Astrocyte (in vitro differentiated cells and primary cell): ENCODE measurements around the gene C18orf63. TPM values are rescaled to one million over a fixed set of nuclear protein-coding genes. Genes with fewer than 3 reads are reported as not detected.

Source experiments
- DNase-seq: peaks from one replicate; pipeline ENCODE4 v3.0.0-alpha.2; 2010; ENCODE audit warnings: low read depth
- FAIRE-seq: peaks from 2 replicates; lab custom pipeline; 2011; peaks lifted over from hg19 to GRCh38; lab: Jason Lieb, UNC
- H2AFZ ChIP-seq: 2 replicates; pipeline ENCODE4 v1.6.0; 2012; ENCODE audit warnings: low read depth, low read length, inconsistent platforms
- H3K27ac ChIP-seq: 2 replicates; pipeline ENCODE4 v1.5.1; 2011; ENCODE audit warnings: low read depth, low read length, inconsistent platforms
- H3K27me3 ChIP-seq: 2 replicates; pipeline ENCODE4 v1.6.0; 2011; ENCODE audit warnings: low read length, inconsistent platforms; ENCODE audit not compliant: insufficient read depth
- H3K36me3 ChIP-seq: 2 replicates; pipeline ENCODE4 v1.5.1; 2011; ENCODE audit warnings: low read length, inconsistent platforms; ENCODE audit not compliant: insufficient read depth
- H3K4me1 ChIP-seq: 2 replicates; pipeline ENCODE4 v1.5.1; 2011; ENCODE audit warnings: low read length, inconsistent platforms; ENCODE audit not compliant: insufficient read depth
- H3K4me2 ChIP-seq: 2 replicates; pipeline ENCODE4 v1.6.0; 2012; ENCODE audit warnings: low read length, inconsistent platforms
- H3K4me3 ChIP-seq: 2 replicates; pipeline ENCODE4 v1.5.1; 2011; ENCODE audit warnings: low read depth, mild to moderate bottlenecking, low read length, inconsistent platforms; ENCODE audit not compliant: insufficient read depth
- H3K79me2 ChIP-seq: 2 replicates; pipeline ENCODE4 v1.6.0; 2012; ENCODE audit warnings: mild to moderate bottlenecking, low read length, inconsistent platforms; ENCODE audit not compliant: insufficient read depth
- H3K9ac ChIP-seq: 2 replicates; pipeline ENCODE4 v1.6.0; 2012; ENCODE audit warnings: mild to moderate bottlenecking, low read length, inconsistent platforms
- H3K9me3 ChIP-seq: 2 replicates; pipeline ENCODE4 v1.5.1; 2012; ENCODE audit warnings: low read depth, mild to moderate bottlenecking, low read length, inconsistent platforms; ENCODE audit not compliant: insufficient read depth
- H4K20me1 ChIP-seq: 2 replicates; pipeline ENCODE4 v1.6.0; 2012; ENCODE audit warnings: low read length, inconsistent platforms; ENCODE audit not compliant: insufficient read depth
- H3K27ac Mint-ChIP-seq: one replicate; pipeline ENCODE4 v1.8.0; 2021; ENCODE audit warnings: mild to moderate bottlenecking, mixed read lengths; ENCODE audit not compliant: unreplicated experiment
- H3K27me3 Mint-ChIP-seq: one replicate; pipeline ENCODE4 v1.8.0; 2021; ENCODE audit warnings: low read depth, mixed read lengths; ENCODE audit not compliant: unreplicated experiment
- H3K36me3 Mint-ChIP-seq: one replicate; pipeline ENCODE4 v1.8.0; 2021; ENCODE audit warnings: low read depth, mixed read lengths; ENCODE audit not compliant: unreplicated experiment
- H3K4me1 Mint-ChIP-seq: one replicate; pipeline ENCODE4 v1.8.0; 2021; ENCODE audit warnings: low read depth, mixed read lengths; ENCODE audit not compliant: unreplicated experiment
- H3K4me3 Mint-ChIP-seq: one replicate; pipeline ENCODE4 v1.8.0; 2021; ENCODE audit warnings: mild to moderate bottlenecking, moderate library complexity, mixed read lengths; ENCODE audit not compliant: unreplicated experiment
- H3K9me3 Mint-ChIP-seq: one replicate; pipeline ENCODE4 v1.8.0; 2021; ENCODE audit warnings: mild to moderate bottlenecking, mixed read lengths; ENCODE audit not compliant: unreplicated experiment
- CTCF ChIP-seq: IDR thresholded peaks from 2 replicates; pipeline ENCODE4 v1.5.1; 2011; ENCODE audit warnings: low read depth, mild to moderate bottlenecking, inconsistent platforms, low read length, moderate library complexity; ENCODE audit not compliant: insufficient read depth
- EZH2 ChIP-seq: IDR thresholded peaks from 2 replicates; pipeline ENCODE4 v1.6.1; 2012; ENCODE audit warnings: mild to moderate bottlenecking, low read length, inconsistent platforms; ENCODE audit not compliant: insufficient read depth
- total RNA-seq: library from RNA; stranded (reverse); gene quantifications from 2 replicates; pipeline ENCODE4 v1.2.1, GENCODE V29; 2021

C18orf63 gene
- total RNA-seq, 1 donor from 2014 or later = not detected

- no peak overlapping the region for H3K4me3 ChIP-seq
Measured at GRCh38 chr18:74377776-74378175, 62.1 kb downstream of the C18orf63 start.

GRCh38 chr18:74378179-74378682 lies 62.6 kb downstream of the C18orf63 start:
- TF ChIP-seq EZH2 (no peak), CTCF (no peak)
- Mint-ChIP-seq H3K27me3 (peaks cover 2% of the 10 kb centered on the region), H3K27ac (no peak overlapping the region), H3K36me3 (no peaks in the 10 kb centered on the region), H3K9me3 (no peaks in the 10 kb centered on the region), H3K4me3 (no peak overlapping the region), H3K4me1 (no peaks in the 10 kb centered on the region)
- no peak overlapping the region for H3K27ac ChIP-seq
- no peak overlapping the region for H3K4me2 ChIP-seq
- H3K9ac ChIP-seq = no peak overlapping the region
- H3K79me2 ChIP-seq = no peaks in the 10 kb centered on the region
- no peaks in the 10 kb centered on the region for H3K9me3 ChIP-seq
- DNase-seq = no peak
- no peaks in the 10 kb centered on the region for H3K4me1 ChIP-seq
- no peaks in the 10 kb centered on the region for H4K20me1 ChIP-seq
- FAIRE-seq = no peak
- no peaks in the 10 kb centered on the region for H3K36me3 ChIP-seq
- no peak overlapping the region for H3K4me3 ChIP-seq
- H3K27me3 ChIP-seq = no peaks in the 10 kb centered on the region
- H2AFZ ChIP-seq = no peak overlapping the region

More at GRCh38 chr18:74377776-74378175, 62.1 kb downstream of the C18orf63 start:
- FAIRE-seq (no peak), DNase-seq (no peak)
- Mint-ChIP-seq H3K36me3 (no peaks in the 10 kb centered on the region), H3K27ac (no peak overlapping the region), H3K27me3 (peaks cover 2% of the 10 kb centered on the region), H3K9me3 (no peaks in the 10 kb centered on the region), H3K4me3 (no peak overlapping the region), H3K4me1 (no peaks in the 10 kb centered on the region)
- Histone ChIP-seq H4K20me1 (no peaks in the 10 kb centered on the region), H3K79me2 (no peaks in the 10 kb centered on the region), H3K4me2 (no peak overlapping the region), H2AFZ (no peak overlapping the region), H3K36me3 (no peaks in the 10 kb centered on the region), H3K27ac (no peak overlapping the region), H3K9ac (no peak overlapping the region), H3K4me1 (no peaks in the 10 kb centered on the region), H3K9me3 (no peaks in the 10 kb centered on the region), H3K27me3 (no peaks in the 10 kb centered on the region)
- no peak for TF ChIP-seq EZH2
- TF ChIP-seq CTCF = no peak

GRCh38 chr18:74380916-74381315 lies 65.3 kb downstream of the C18orf63 start:
- no peaks in the 10 kb centered on the region for H4K20me1 ChIP-seq
- no peaks in the 10 kb centered on the region for H3K36me3 ChIP-seq
- no peaks in the 10 kb centered on the region for H3K9me3 ChIP-seq
- no peak overlapping the region for H3K4me3 Mint-ChIP-seq
- H3K4me3 ChIP-seq = no peak overlapping the region
- peaks cover 11% of the 10 kb centered on the region for H3K27me3 Mint-ChIP-seq
- no peak overlapping the region for H3K27ac Mint-ChIP-seq
- no peaks in the 10 kb centered on the region for H3K4me1 Mint-ChIP-seq
- H3K36me3 Mint-ChIP-seq = no peaks in the 10 kb centered on the region
- TF ChIP-seq EZH2 (no peak), CTCF (no peak)
- H3K27ac ChIP-seq = no peak overlapping the region
- no peaks in the 10 kb centered on the region for H3K27me3 ChIP-seq
- FAIRE-seq (no peak), DNase-seq (no peak)
- no peak overlapping the region for H3K9ac ChIP-seq
- H3K4me1 ChIP-seq = no peaks in the 10 kb centered on the region
- no peak overlapping the region for H2AFZ ChIP-seq
- no peak overlapping the region for H3K4me2 ChIP-seq
- no peaks in the 10 kb centered on the region for H3K9me3 Mint-ChIP-seq
- H3K79me2 ChIP-seq = no peaks in the 10 kb centered on the region
